NCI-H128 (cell line): Measurements from ENCODE around the gene PER2.
"Not testable (repeated sequence)": the region's sequence is repeated elsewhere in the genome, so short reads cannot be mapped to it uniquely, and the experiment has no call there.

Source experiments
- DNase-seq: peaks from one replicate; lab custom pipeline; 2025; ENCODE audit not compliant: unreplicated experiment; lab: John Stamatoyannopoulos, UW

The PER2 gene

DNA sequence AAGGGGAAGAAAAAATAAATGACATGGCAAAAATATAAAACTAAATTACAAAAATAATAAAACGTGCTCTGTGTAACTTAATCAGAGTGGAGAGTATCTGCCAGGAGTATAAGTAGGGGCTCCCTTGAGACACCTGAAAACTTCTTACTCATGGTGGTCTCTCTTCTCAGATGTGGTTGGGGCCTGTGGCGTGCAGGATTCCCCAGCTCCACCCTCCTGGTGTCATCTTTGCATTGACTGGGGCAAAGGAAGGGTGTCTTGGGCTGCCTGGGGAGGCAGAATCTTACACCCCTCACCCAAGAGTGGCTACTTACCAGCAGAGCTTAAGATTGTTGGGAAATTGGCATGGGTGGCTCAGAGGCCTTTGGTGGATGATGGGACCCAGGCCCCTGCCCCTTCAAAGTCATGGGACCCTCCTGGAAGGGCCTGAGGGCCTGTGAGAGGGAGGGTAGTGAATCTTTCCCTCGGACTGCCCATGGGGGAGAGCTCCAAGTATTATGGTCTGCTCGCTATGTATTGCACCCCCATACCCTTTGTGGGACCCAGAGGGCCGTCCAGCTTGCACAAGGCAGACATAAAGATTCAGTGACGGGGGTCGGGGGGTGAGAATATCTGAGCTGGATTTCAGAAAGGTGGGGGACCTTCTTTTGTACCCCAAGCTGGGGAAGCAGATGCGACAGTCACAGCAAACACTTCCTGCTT, 25.0 kb upstream of the PER2 start:
- no peak for DNase-seq

GRCh38 chr2:238310721-238311120, 22.3 kb upstream of the PER2 start:
- DNase-seq: not testable (repeated sequence)

DNA sequence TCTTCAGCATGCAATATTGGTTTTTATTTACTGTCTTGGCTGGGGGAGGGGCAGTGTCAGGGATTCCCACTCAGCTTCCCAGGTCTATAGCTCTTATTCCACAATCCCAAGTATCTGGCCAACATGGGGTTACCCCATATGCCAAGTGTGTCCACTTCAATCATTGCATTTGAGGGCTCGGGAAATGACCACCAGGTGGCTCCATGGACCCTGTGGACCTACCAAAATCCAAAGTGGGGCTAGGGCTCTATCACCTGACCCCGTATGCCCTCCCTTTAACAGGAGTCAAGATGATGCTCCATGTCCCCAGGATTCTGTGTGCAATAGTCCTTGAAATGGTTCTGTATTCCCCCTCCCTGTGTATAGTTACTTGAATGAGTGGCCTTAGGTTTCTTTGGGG, 19.8 kb upstream of the PER2 start:
- DNase-seq: no peak

- no peak for DNase-seq
Measured at GRCh38 chr2:238306672-238306998, 18.2 kb upstream of the PER2 start.

- DNase-seq: no peak
Measured at GRCh38 chr2:238305965-238306671, 17.7 kb upstream of the PER2 start.

GRCh38 chr2:238305092-238305862, 16.9 kb upstream of the PER2 start:
- DNase-seq: no peak

- DNase-seq: no peak
Measured at GRCh38 chr2:238304116-238304515, 15.7 kb upstream of the PER2 start.

DNA sequence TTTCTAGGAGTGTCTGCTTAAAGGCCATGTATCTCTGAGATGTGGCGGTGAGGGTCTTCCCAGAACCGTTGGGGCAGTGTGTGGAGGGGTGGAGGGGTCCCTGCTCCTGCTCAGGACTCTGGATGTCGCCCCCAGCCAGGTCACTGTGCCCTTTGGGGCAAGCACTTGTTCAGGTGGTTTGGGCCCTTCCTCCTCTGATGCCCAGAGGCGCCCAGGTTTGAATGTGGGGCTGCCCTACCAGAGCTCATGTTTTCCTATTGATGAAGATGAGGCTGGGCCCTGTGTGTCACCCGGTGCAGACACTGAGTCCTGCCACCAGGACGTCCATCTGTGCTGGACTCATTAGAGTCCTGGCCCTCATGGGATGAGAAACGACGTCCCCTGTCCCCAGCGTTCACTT, 14.3 kb upstream of the PER2 start:
- DNase-seq: no peak

DNA sequence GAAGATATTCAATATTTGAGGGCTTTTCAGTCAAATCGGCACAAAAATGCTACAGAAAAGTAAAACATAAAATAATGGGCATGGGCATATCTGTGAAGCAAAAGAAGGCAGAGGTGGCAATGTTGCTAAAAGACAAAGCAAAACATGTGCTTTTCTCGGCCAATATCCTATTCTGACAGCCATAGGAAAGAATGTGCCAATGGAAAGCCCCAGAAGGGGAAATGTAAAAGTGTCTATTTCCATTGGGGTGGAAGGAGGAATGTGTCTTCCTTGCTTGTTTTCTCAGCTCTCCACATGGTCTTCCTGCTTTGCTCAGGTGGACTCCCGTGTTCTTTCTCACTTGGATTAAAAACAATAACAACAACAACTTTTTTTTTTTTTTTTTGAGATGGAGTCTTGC, 13.7 kb upstream of the PER2 start:
- DNase-seq: no peak

GRCh38 chr2:238299803-238300202, 11.4 kb upstream of the PER2 start:
- no peak for DNase-seq

DNA sequence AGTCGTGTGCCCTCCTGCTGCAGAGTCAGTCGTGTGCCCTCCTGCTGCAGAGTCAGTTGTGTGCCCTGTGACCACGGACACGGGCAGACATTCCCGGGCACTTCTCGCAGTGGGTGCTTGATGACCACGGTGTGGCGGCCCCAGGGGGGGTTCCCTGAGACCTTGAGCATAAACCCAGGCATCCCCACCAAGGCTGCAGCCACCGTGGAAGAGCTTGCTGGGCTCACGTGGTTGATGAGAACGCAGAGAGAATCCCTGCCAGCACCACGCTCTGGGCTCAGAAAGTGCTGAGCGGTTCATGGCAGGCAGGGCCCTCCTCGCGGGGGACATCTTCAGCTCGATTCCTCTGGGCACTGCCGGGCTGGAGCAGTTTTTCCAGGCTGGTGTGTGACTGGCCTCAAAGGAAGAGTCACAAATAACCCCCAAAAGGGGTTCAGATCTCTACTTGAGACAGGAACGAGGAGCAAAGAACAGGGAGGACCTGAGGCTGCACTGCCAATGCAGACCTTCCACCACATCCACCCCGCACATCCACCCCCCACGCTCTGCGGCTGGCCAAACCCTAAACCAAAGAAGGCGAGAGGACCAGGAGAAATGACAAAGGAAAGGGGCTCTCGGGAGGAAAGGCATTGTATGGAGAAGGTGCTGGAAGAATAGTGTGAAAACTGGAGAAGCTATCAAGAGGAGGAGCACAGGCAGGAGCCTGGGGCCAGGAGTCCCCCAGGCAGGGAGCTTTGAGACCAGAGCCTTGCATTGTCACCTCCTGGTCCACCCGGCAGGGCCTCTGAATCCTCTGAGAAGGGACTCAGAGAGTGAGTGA, 8.4 kb upstream of the PER2 start:
- DNase-seq: no peak

- DNase-seq: no peak
Measured at GRCh38 chr2:238295144-238296112, 7.0 kb upstream of the PER2 start.

- no peak for DNase-seq
Measured at GRCh38 chr2:238294393-238295143, 6.2 kb upstream of the PER2 start.

DNA sequence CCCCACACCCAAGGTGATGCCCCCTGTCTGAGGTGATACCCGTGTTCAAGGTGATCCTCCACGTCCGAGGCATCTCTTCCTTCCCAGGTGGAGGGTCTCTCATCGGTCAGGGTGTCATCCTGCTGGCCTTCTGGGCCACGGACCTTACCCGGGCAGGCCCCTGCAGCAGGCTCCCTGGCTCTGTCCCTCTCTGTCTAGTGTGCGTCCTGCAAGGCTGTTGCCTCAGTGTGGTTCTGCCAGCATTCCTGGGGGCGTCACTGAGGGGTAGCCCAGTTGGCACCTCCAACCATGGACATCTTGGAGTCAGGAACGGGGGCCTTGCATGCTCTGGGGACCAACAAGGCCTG, 5.6 kb upstream of the PER2 start:
- no peak for DNase-seq

GRCh38 chr2:238291550-238292281, 3.3 kb upstream of the PER2 start:
- DNase-seq: no peak

DNA sequence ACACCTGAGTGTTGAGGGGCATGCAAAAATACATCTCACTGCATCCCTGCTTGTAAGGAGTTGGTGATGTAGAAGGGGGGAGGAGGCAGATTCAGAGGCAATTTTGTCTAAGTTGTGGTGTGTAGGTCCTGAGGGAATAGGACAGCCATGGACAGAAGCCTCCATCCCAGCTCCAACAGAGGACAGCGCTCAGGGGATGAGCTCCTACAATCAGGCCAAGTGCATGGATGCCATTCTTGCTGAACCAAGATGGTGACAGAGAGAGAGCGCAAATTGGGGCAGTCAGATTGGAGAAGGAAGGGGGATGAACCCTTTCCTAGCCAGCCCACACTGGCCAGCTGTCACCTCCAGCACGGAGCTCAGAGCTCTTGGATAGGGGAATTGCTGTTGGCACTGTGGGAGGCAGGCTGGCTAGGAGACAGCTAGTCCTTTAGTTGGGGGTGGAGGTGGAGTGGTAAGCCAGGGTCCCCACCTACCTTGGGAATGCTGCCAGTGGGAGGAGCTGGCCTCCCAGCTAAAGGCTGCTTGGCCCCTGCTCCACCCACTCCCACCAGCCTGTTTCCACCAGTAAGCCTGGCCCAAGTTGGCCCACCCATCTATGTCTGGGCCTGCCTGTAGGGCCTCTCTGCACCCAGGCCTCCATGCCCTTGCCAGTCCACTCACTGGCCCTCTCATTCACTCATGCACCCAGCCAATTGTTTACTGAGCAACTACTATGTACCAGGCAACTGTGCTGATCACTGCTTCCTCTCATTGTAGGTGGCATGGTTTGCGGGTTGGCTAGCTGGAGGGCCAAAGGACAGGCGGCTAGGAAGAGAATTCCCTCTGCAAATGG, 2.5 kb upstream of the PER2 start:
- no peak for DNase-seq

DNA sequence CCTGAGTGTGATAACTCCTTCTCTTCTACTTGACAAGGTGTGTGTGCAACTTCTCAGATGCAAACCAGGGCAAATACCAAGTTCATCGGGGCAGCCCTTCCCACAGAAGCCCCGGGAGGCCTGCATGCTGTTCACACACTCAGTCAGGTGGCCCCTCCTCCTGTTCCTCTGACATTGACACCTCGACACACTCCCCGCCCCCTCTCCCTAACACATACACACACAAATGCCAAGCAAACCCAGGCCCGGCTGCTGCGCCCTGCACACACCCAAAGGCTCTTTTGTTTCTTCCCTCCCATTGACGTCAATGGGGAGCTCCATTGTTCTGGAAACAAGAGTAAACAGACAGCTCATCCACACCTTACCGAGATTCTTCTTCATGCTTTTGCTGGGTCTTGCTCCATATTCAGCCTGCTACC, 1.7 kb upstream of the PER2 start:
- peak; percentile 7 for DNase-seq

DNA sequence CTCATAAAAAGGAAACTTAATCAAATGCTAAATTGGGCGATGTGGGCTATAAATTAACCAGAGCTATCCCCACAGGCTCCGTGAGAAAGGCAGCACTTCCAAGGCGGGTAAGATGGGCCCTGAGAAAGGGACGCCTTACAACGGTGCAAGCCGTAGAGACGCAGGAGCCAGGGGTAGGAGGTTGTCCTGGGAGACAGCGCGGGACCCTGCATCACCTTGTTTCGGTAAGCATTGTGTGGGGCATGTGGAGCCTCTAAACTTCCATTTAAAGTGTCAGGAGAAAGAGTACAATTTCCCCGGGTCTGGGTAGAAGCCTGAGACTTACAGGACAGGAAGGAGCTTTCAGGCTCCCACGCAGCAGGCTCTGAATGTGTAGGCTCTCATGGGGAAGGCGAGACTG, 1.2 kb upstream of the PER2 start:
- DNase-seq: no peak
